Measurements from ENCODE around the gene PAFAH1B2. TPM values are rescaled to one million over a fixed set of nuclear protein-coding genes. Genes with fewer than 3 reads are reported as not detected.

PAFAH1B2 gene
- total and polyA plus RNA-seq, 10 of the 15 experiments (the other 5 are each of a cell fraction or from before 2014, with no cell fraction given): 17.6 to 64.8 (median 47.6) TPM

GRCh38 chr11:117195761-117196160 is 51.7 kb downstream of the PAFAH1B2 start:
- ChIA-PET RAD21 (ENCODE audit: unreplicated experiment) (no interaction called here), SMC1A (ENCODE audit: uncharacterized antibody, unreplicated experiment) (interaction anchor here (1.9 kb wide), 1 partner anchor 15 kb away, joined by 6 read pairs; no protein-coding TSS in a partner anchor), CTCF (interaction anchor here (3.0 to 4.0 kb wide), 2 partner anchors 15 to 31 kb away, joined by 16 to 18 read pairs; no protein-coding TSS in a partner anchor), POLR2A (no interaction called here)
- BruUV-seq (replicated peaks): no TSS peak
- Histone ChIP-seq H4K20me1 (ENCODE audit: control insufficient read depth, insufficient read depth) (no peaks in the 10 kb centered on the region), H3K4me3 (no peak overlapping the region), H3K79me2 (ENCODE audit: control insufficient read depth, insufficient read depth, low read length) (no peaks in the 10 kb centered on the region), H3K36me3 (ENCODE audit: control insufficient read depth in 2 of 2, insufficient read depth in 2 of 2, low read length in 1 of 2) (peaks cover under 1 to 4% of the 10 kb centered on the region in 2 experiments; a peak in 3 of 4 replicates), H2AFZ (ENCODE audit: control insufficient read depth, low read depth, low read length) (no peak overlapping the region), H3K4me1 (ENCODE audit: control insufficient read depth, insufficient read depth, low read length) (no peaks in the 10 kb centered on the region), H3K9me3 (replicated peaks; ENCODE audit: control insufficient read depth, insufficient read depth, low read length) (no peaks in the 10 kb centered on the region), H3K27me3 (replicated peaks in 1 of 2; ENCODE audit: control insufficient read depth in 2 of 2, insufficient read depth in 2 of 2, low read length in 1 of 2) (no peaks in the 10 kb centered on the region), H3K27ac (ENCODE audit: control insufficient read depth, insufficient read depth) (no peak overlapping the region), H3K9ac (ENCODE audit: control insufficient read depth, insufficient read depth, low read length) (no peak overlapping the region), H3K4me2 (ENCODE audit: control insufficient read depth, insufficient read depth) (no peak overlapping the region)
- FAIRE-seq (no peak), ATAC-seq (no peak), DNase-seq (ENCODE audit: low read depth, low spot score) (no peak)
- intact Hi-C loops (cut with micrococcal nuclease; ENCODE audit: unreplicated experiment) (no loop called here), in situ Hi-C loops (cut with MboI) (no loop called here)
- TF ChIP-seq EED (IDR thresholded peaks at IDR 0.05; ENCODE audit: low read depth) (no peak), RBBP5 (conservative IDR thresholded peaks at IDR 0.05) (no peak), GATAD2B (conservative IDR thresholded peaks at IDR 0.05; ENCODE audit: low read depth) (no peak), KDM1A (IDR thresholded peaks at IDR 0.05; ENCODE audit: borderline replicate concordance) (no peak), RB1 (IDR thresholded peaks at IDR 0.05; ENCODE audit: borderline replicate concordance) (no peak), BMI1 (IDR thresholded peaks at IDR 0.05; ENCODE audit: borderline replicate concordance) (no peak), PAX5 (IDR thresholded peaks at IDR 0.05; ENCODE audit: borderline replicate concordance, low read depth, low read length) (no peak), KLF5 (IDR thresholded peaks at IDR 0.05; ENCODE audit: partially characterized antibody) (no peak), NFXL1 (IDR thresholded peaks at IDR 0.05; ENCODE audit: borderline replicate concordance) (no peak), GABPA (IDR thresholded peaks at IDR 0.05; ENCODE audit: low read depth) (no peak), SPI1 (IDR thresholded peaks at IDR 0.05; ENCODE audit: borderline replicate concordance, insufficient read depth, low read depth, low read length) (no peak), EGR1 (IDR thresholded peaks at IDR 0.05; ENCODE audit: borderline replicate concordance in 1 of 2, low read depth in 2 of 2, low read length in 2 of 2) (no peak), STAT3 (IDR thresholded peaks at IDR 0.05; ENCODE audit: low read depth, low read length) (no peak), STAT1 (conservative IDR thresholded peaks at IDR 0.05) (no peak)
- WGBS (ENCODE audit: insufficient coverage, insufficient replicate concordance, low lambda C conversion rate, missing lambda C conversion rate): 84% methylated on average over 19 of the region's 19 CpGs
